HG03139 (cell line): Measurements from ENCODE around the gene EPHB1.

Source experiments
- ATAC-seq: cut with Tn5 transposase; IDR thresholded peaks from one replicate; pipeline ENCODE4 v1.9.1; 2021; ENCODE audit not compliant: unreplicated experiment

EPHB1 gene

GRCh38 chr3:135076341-135076740, 281.3 kb downstream of the EPHB1 start:
- ATAC-seq: no peak

- ATAC-seq: no peak
Measured at GRCh38 chr3:135077186-135077585, 282.1 kb downstream of the EPHB1 start.

- no peak for ATAC-seq
Measured at GRCh38 chr3:135078283-135078682, 283.2 kb downstream of the EPHB1 start.

GRCh38 chr3:135079095-135079494, 284.0 kb downstream of the EPHB1 start:
- no peak for ATAC-seq

- no peak for ATAC-seq
Measured at GRCh38 chr3:135081451-135081850, 286.4 kb downstream of the EPHB1 start.

GRCh38 chr3:135081856-135082434, 286.9 kb downstream of the EPHB1 start:
- no peak for ATAC-seq

GRCh38 chr3:135082706-135083105, 287.6 kb downstream of the EPHB1 start:
- ATAC-seq: no peak

- ATAC-seq: no peak
Measured at GRCh38 chr3:135083179-135083578, 288.1 kb downstream of the EPHB1 start.

GRCh38 chr3:135083756-135084155, 288.7 kb downstream of the EPHB1 start:
- no peak for ATAC-seq

- ATAC-seq: no peak
Measured at GRCh38 chr3:135084405-135084804, 289.3 kb downstream of the EPHB1 start.

GRCh38 chr3:135084976-135085375, 289.9 kb downstream of the EPHB1 start:
- ATAC-seq: no peak

GRCh38 chr3:135085652-135086436, 290.8 kb downstream of the EPHB1 start:
- ATAC-seq: no peak

GRCh38 chr3:135087782-135088181, 292.7 kb downstream of the EPHB1 start:
- no peak for ATAC-seq

- ATAC-seq: no peak
Measured at GRCh38 chr3:135089451-135089850, 294.4 kb downstream of the EPHB1 start.

- no peak for ATAC-seq
Measured at GRCh38 chr3:135090020-135090717, 295.1 kb downstream of the EPHB1 start.

GRCh38 chr3:135091946-135092345, 296.9 kb downstream of the EPHB1 start:
- no peak for ATAC-seq

GRCh38 chr3:135093121-135093520, 298.1 kb downstream of the EPHB1 start:
- ATAC-seq: no peak

GRCh38 chr3:135097276-135097946, 302.4 kb downstream of the EPHB1 start:
- no peak for ATAC-seq

- ATAC-seq: no peak
Measured at GRCh38 chr3:135099734-135100355, 304.8 kb downstream of the EPHB1 start.

- ATAC-seq: no peak
Measured at GRCh38 chr3:135100366-135100765, 305.3 kb downstream of the EPHB1 start.

- ATAC-seq: no peak
Measured at GRCh38 chr3:135103917-135104316, 308.9 kb downstream of the EPHB1 start.
